Neural cell (in vitro differentiated cells): Measurements from ENCODE around the gene CD247. TPM values are rescaled to one million over a fixed set of nuclear protein-coding genes. Genes with fewer than 3 reads are reported as not detected.

Source experiments
- H2AFZ ChIP-seq: fragments of 200-600, 300-800 bp; sonication (generic), shearing (Covaris generic); 2 replicates; pipeline ENCODE4 v1.6.0; 2014; ENCODE audit warnings: low read depth, mild to moderate bottlenecking, antibody characterized with exemption, low read length, moderate library complexity
- H3F3A ChIP-seq: fragments of 200-600 bp; shearing (Covaris generic); 2 replicates; pipeline ENCODE4 v1.6.1; 2016; ENCODE audit warnings: mild to moderate bottlenecking, moderate library complexity, mixed read lengths, antibody characterized with exemption, low read length; ENCODE audit not compliant: insufficient read depth, poor library complexity, severe bottlenecking
- H3K27ac ChIP-seq: fragments of 200-600, 300-800 bp; sonication (generic), shearing (Covaris generic); 2 replicates; pipeline ENCODE4 v1.5.1; 2014; ENCODE audit warnings: mild to moderate bottlenecking, low read length, moderate library complexity
- H3K27me3 ChIP-seq: fragments of 300-800, 200-600 bp; sonication (generic), shearing (Covaris generic); 2 replicates; pipeline ENCODE4 v1.6.0; 2014; ENCODE audit warnings: mild to moderate bottlenecking, low read depth, low read length, moderate library complexity; ENCODE audit not compliant: insufficient read depth
- H3K36me3 ChIP-seq: fragments of 300-800, 200-600 bp; sonication (generic), shearing (Covaris generic); 2 replicates; pipeline ENCODE4 v1.5.1; 2014; ENCODE audit warnings: mild to moderate bottlenecking, antibody characterized with exemption, low read length, moderate library complexity; ENCODE audit not compliant: insufficient read depth
- H3K4me2 ChIP-seq: fragments of 300-800, 200-600 bp; sonication (generic), shearing (Covaris generic); 2 replicates; pipeline ENCODE4 v1.6.0; 2014; ENCODE audit warnings: mild to moderate bottlenecking, low read length
- H3K4me3 ChIP-seq: fragments of 300-800, 200-600 bp; sonication (generic), shearing (Covaris generic); 2 replicates; pipeline ENCODE4 v1.5.1; 2014; ENCODE audit warnings: mild to moderate bottlenecking, low read length, moderate library complexity
- H3K79me2 ChIP-seq: fragments of 200-600 bp; shearing (Covaris generic); replicated peaks from 2 replicates; pipeline ENCODE4 v1.6.0; 2014; ENCODE audit warnings: mild to moderate bottlenecking, low read length, moderate library complexity; ENCODE audit not compliant: insufficient read depth
- H3K9ac ChIP-seq: fragments of 300-800, 200-600 bp; sonication (generic), shearing (Covaris generic); 2 replicates; pipeline ENCODE4 v1.6.1; 2016; ENCODE audit warnings: mild to moderate bottlenecking, low read length, mixed read lengths
- H3K9me2 ChIP-seq: fragments of 200-600 bp; shearing (Covaris generic); 2 replicates; pipeline ENCODE4 v1.6.1; 2016; ENCODE audit warnings: mild to moderate bottlenecking, low read length, mixed read lengths; ENCODE audit not compliant: insufficient read depth
- H3K9me3 ChIP-seq: fragments of 200-600, 300-800 bp; sonication (generic), shearing (Covaris generic); 2 replicates; pipeline ENCODE4 v1.6.1; 2016; ENCODE audit warnings: mild to moderate bottlenecking, mixed run types, low read length, moderate library complexity, mixed read lengths
- H4K20me1 ChIP-seq: fragments of 200-600 bp; shearing (Covaris generic); 2 replicates; pipeline ENCODE4 v1.6.1; 2016; ENCODE audit warnings: mild to moderate bottlenecking, mixed run types; ENCODE audit not compliant: insufficient read depth
- CTCF ChIP-seq: fragments of 450-650 bp; IDR thresholded peaks from 2 replicates; pipeline ENCODE4 v1.5.1; 2014; ENCODE audit warnings: antibody characterized with exemption, mild to moderate bottlenecking, moderate library complexity; ENCODE audit not compliant: poor library complexity, severe bottlenecking
- EP300 ChIP-seq: fragments of 450-650 bp; conservative IDR thresholded peaks from 2 replicates; pipeline ENCODE4 v1.6.1; 2014; ENCODE audit warnings: antibody characterized with exemption, mild to moderate bottlenecking, moderate library complexity; ENCODE audit not compliant: poor library complexity, severe bottlenecking
- EZH2 ChIP-seq: fragments of 200-600, 300-800 bp; shearing (Covaris generic), sonication (generic); IDR thresholded peaks from 2 replicates; pipeline ENCODE4 v1.6.1; 2014; ENCODE audit warnings: antibody characterized with exemption, low read length, borderline replicate concordance, mild to moderate bottlenecking; ENCODE audit not compliant: insufficient read depth, poor library complexity, severe bottlenecking
- MXI1 ChIP-seq: fragments of 450-650 bp; conservative IDR thresholded peaks from 2 replicates; pipeline ENCODE4 v1.6.1; 2014; ENCODE audit warnings: antibody characterized with exemption, mild to moderate bottlenecking; ENCODE audit not compliant: poor library complexity, severe bottlenecking
- POLR2AphosphoS5 ChIP-seq: IDR thresholded peaks from 2 replicates; pipeline ENCODE4 v1.6.1; 2012
- RAD21 ChIP-seq: fragments of 450-650 bp; conservative IDR thresholded peaks from 2 replicates; pipeline ENCODE4 v1.6.1; 2014; ENCODE audit warnings: antibody characterized with exemption, mild to moderate bottlenecking, moderate library complexity
- REST ChIP-seq: IDR thresholded peaks from 2 replicates; pipeline ENCODE4 v1.6.1; 2012; ENCODE audit warnings: borderline replicate concordance
- SMC3 ChIP-seq: fragments of 450-650 bp; conservative IDR thresholded peaks from 2 replicates; pipeline ENCODE4 v1.6.1; 2014; ENCODE audit warnings: antibody characterized with exemption, mild to moderate bottlenecking, moderate library complexity; ENCODE audit not compliant: poor library complexity
- polyA plus RNA-seq: library from polyadenylated mRNA; depleted of rRNA; stranded (reverse); fragments of >200 nt; gene quantifications from 2 replicates; pipeline ENCODE4 v1.2.3, GENCODE V29; 2014

The CD247 gene
- polyA plus RNA-seq, 1 donor from 2014 or later = not detected

- H3K9me2 ChIP-seq = no peaks in the 10 kb centered on the region
- no peaks in the 10 kb centered on the region for H3K9me3 ChIP-seq
- H3K79me2 ChIP-seq = no peaks in the 10 kb centered on the region
- no peak overlapping the region for H3K4me2 ChIP-seq
- H3K27me3 ChIP-seq = no peaks in the 10 kb centered on the region
- no peaks in the 10 kb centered on the region for H3F3A ChIP-seq
- H2AFZ ChIP-seq = no peak overlapping the region
- H3K9ac ChIP-seq = no peak overlapping the region
- no peaks in the 10 kb centered on the region for H4K20me1 ChIP-seq
- H3K4me3 ChIP-seq = no peak overlapping the region
- TF ChIP-seq REST (no peak), EP300 (no peak)
- no peaks in the 10 kb centered on the region for H3K36me3 ChIP-seq
- no peak overlapping the region for H3K27ac ChIP-seq
Measured at GRCh38 chr1:167551362-167551761, 33.0 kb upstream of the CD247 start.

GRCh38 chr1:167548059-167548932 is 30.0 kb upstream of the CD247 start:
- no peaks in the 10 kb centered on the region for H3K79me2 ChIP-seq
- H3K4me2 ChIP-seq = no peak overlapping the region
- H3K9me3 ChIP-seq = no peaks in the 10 kb centered on the region
- H4K20me1 ChIP-seq = no peaks in the 10 kb centered on the region
- H3K27ac ChIP-seq = no peak overlapping the region
- no peak overlapping the region for H3K4me3 ChIP-seq
- no peaks in the 10 kb centered on the region for H3K27me3 ChIP-seq
- no peak overlapping the region for H2AFZ ChIP-seq
- no peaks in the 10 kb centered on the region for H3K36me3 ChIP-seq
- no peaks in the 10 kb centered on the region for H3F3A ChIP-seq
- H3K9me2 ChIP-seq = no peaks in the 10 kb centered on the region
- no peak overlapping the region for H3K9ac ChIP-seq
- TF ChIP-seq CTCF (no peak), EP300 (no peak), POLR2AphosphoS5 (no peak), MXI1 (no peak), EZH2 (no peak), RAD21 (no peak), REST (no peak), SMC3 (no peak)
